Kidney epithelial cell (primary cell): Measurements from ENCODE around the gene MOK. TPM values are rescaled to one million over a fixed set of nuclear protein-coding genes. Genes with fewer than 3 reads are reported as not detected.

Experiments used
- DNase-seq: peaks from one replicate; pipeline ENCODE4 v3.0.0-alpha.2; 2010; ENCODE audit warnings: low read depth
- H3K27me3 ChIP-seq: 2 replicates; pipeline ENCODE4 v1.6.0; 2011; ENCODE audit warnings: low read length; ENCODE audit not compliant: control insufficient read depth, insufficient read depth
- H3K36me3 ChIP-seq: 2 replicates; pipeline ENCODE4 v1.5.1; 2011; ENCODE audit warnings: low read length; ENCODE audit not compliant: control insufficient read depth, insufficient read depth
- H3K4me3 ChIP-seq: 2 replicates; pipeline ENCODE4 v1.5.1; 2011; ENCODE audit warnings: low read depth, mild to moderate bottlenecking, control low read depth, low read length
- CTCF ChIP-seq: IDR thresholded peaks from 2 replicates; pipeline ENCODE4 v1.5.1; 2011; ENCODE audit warnings: mild to moderate bottlenecking, moderate library complexity, low read length, control low read depth, inconsistent platforms; ENCODE audit not compliant: insufficient read depth, poor library complexity, severe bottlenecking
- total RNA-seq: library from RNA; depleted of rRNA; stranded (reverse); fragments of >200 nt; gene quantifications from 2 replicates; pipeline ENCODE4 v1.2.3, GENCODE V29; 2015

MOK gene
- total RNA-seq, 1 donor from 2014 or later: 5.1 TPM

- Histone ChIP-seq H3K27me3 (no peaks in the 10 kb centered on the region), H3K4me3 (no peak overlapping the region), H3K36me3 (peaks cover 1% of the 10 kb centered on the region)
- DNase-seq: peak; percentile 51
- TF ChIP-seq CTCF: peak; percentile 89
Observed at GRCh38 chr14:102235275-102235897, 69.6 kb downstream of the MOK start.

- no peak overlapping the region for H3K4me3 ChIP-seq
- no peak for TF ChIP-seq CTCF
- DNase-seq: no peak
- peaks cover 1% of the 10 kb centered on the region for H3K36me3 ChIP-seq
- H3K27me3 ChIP-seq: no peaks in the 10 kb centered on the region
Observed at GRCh38 chr14:102234331-102235264, 70.4 kb downstream of the MOK start.

GRCh38 chr14:102233081-102233480 lies 71.9 kb downstream of the MOK start:
- no peak for DNase-seq
- Histone ChIP-seq H3K36me3 (peaks cover 1% of the 10 kb centered on the region), H3K27me3 (no peaks in the 10 kb centered on the region), H3K4me3 (no peak overlapping the region)
- TF ChIP-seq CTCF: no peak

GRCh38 chr14:102232348-102232625 lies 72.7 kb downstream of the MOK start:
- H3K36me3 ChIP-seq: peaks cover 1% of the 10 kb centered on the region
- no peak overlapping the region for H3K4me3 ChIP-seq

GRCh38 chr14:102231476-102232347 lies 73.3 kb downstream of the MOK start:
- Histone ChIP-seq H3K4me3 (no peak overlapping the region), H3K36me3 (peaks cover 1% of the 10 kb centered on the region), H3K27me3 (no peaks in the 10 kb centered on the region)
- no peak for DNase-seq
- no peak for TF ChIP-seq CTCF

More at GRCh38 chr14:102232348-102232625, 72.7 kb downstream of the MOK start:
- DNase-seq: no peak
- no peak for TF ChIP-seq CTCF
- H3K27me3 ChIP-seq: no peaks in the 10 kb centered on the region
